T-cell (primary cell): ENCODE measurements around the gene SYT2. TPM values are rescaled to one million over a fixed set of nuclear protein-coding genes. Genes with fewer than 3 reads are reported as not detected.
"Not testable (repeated sequence)": the region's sequence is repeated elsewhere in the genome, so short reads cannot be mapped to it uniquely, and the experiment has no call there.

Experiments used
- ATAC-seq, 4 experiments: fragments of 200-7000 bp in 3 of 4; fragments of 150-1000 bp in 1 of 4; cut with Tn5 transposase; replicated peaks in 1 of 4; 1 replicate in 3 of 4; 2 replicates in 1 of 4; pipeline ENCODE4 v1.10.0; 2021; ENCODE audit warnings: moderate library complexity in 3 of 4, mild to moderate bottlenecking in 2 of 4, moderate number of reproducible peaks in 1 of 4
- CTCF ChIA-PET, 2 donors: fragments of 300-600 bp; sonication (Branson Sonifier 250); formaldehyde crosslinking; loops; one replicate each; lab custom pipeline; 2022; ENCODE audit warnings: antibody characterized with exemption in 2 of 2; lab: Charles Lee
- POLR2A ChIA-PET, 2 donors: fragments of 300-600 bp; sonication (Branson Sonifier 250); formaldehyde crosslinking; loops; one replicate each; lab custom pipeline; 2022; ENCODE audit warnings: antibody characterized with exemption in 2 of 2; lab: Charles Lee
- DNase-seq, 35 experiments: peaks; one replicate each; pipeline versions ENCODE4 v3.0.0 to v3.0.0-alpha.2; 2013 to 2023
- H3K27ac ChIP-seq: one replicate; pipeline ENCODE4 v1.5.1; 2013; ENCODE audit warnings: low read length
- H3K27me3 ChIP-seq, 2 experiments: replicated peaks in 1 of 2; 1 replicate in 1 of 2; 2 replicates in 1 of 2; pipeline versions ENCODE4 v1.6.1 to v1.7.0; 2013; ENCODE audit warnings: low read length in 1 of 2, mixed read lengths in 1 of 2; ENCODE audit not compliant: control insufficient read depth in 2 of 2, insufficient read depth in 2 of 2; ENCODE audit errors: extremely low read depth in 1 of 2
- H3K36me3 ChIP-seq, 2 donors: 1 replicate in 1 of 2; 2 replicates in 1 of 2; pipeline versions ENCODE4 v1.6.1 to v1.7.0; 2013; ENCODE audit warnings: low read length in 1 of 2; ENCODE audit not compliant: control insufficient read depth in 2 of 2, insufficient read depth in 1 of 2; ENCODE audit errors: extremely low read depth in 1 of 2
- H3K4me1 ChIP-seq, 2 experiments: 1 replicate in 1 of 2; 2 replicates in 1 of 2; pipeline versions ENCODE4 v1.6.1 to v1.7.0; 2013; ENCODE audit warnings: low read length in 2 of 2, mixed read lengths in 1 of 2; ENCODE audit not compliant: insufficient read depth in 2 of 2, control insufficient read depth in 1 of 2; ENCODE audit errors: extremely low read depth in 1 of 2
- H3K4me3 ChIP-seq, 2 donors: 1 replicate in 1 of 2; 2 replicates in 1 of 2; pipeline versions ENCODE4 v1.5.1 to v1.7.0; 2013; ENCODE audit warnings: mild to moderate bottlenecking in 2 of 2, low read length in 1 of 2, moderate library complexity in 1 of 2; ENCODE audit not compliant: control insufficient read depth in 1 of 2; ENCODE audit errors: extremely low read depth in 1 of 2
- H3K9me3 ChIP-seq: 2 replicates; pipeline ENCODE4 v1.7.0; 2013
- H3K27ac Mint-ChIP-seq, 2 donors: one replicate each; pipeline ENCODE4 v1.8.0; 2020 to 2021; ENCODE audit warnings: mild to moderate bottlenecking in 2 of 2, mixed read lengths in 2 of 2
- H3K27me3 Mint-ChIP-seq, 2 donors: one replicate each; pipeline ENCODE4 v1.8.0; 2021 to 2022; ENCODE audit warnings: mixed read lengths in 2 of 2
- H3K36me3 Mint-ChIP-seq: one replicate; pipeline ENCODE4 v1.8.0; 2021; ENCODE audit warnings: mixed read lengths
- H3K4me1 Mint-ChIP-seq, 3 donors: one replicate each; pipeline ENCODE4 v1.8.0; 2020 to 2022; ENCODE audit warnings: mixed read lengths in 3 of 3, mild to moderate bottlenecking in 1 of 3
- H3K4me3 Mint-ChIP-seq, 3 donors: one replicate each; pipeline ENCODE4 v1.8.0; 2020 to 2022; ENCODE audit warnings: mild to moderate bottlenecking in 3 of 3, mixed read lengths in 3 of 3, moderate library complexity in 3 of 3
- H3K9me3 Mint-ChIP-seq, 3 donors: one replicate each; pipeline ENCODE4 v1.8.0; 2020 to 2022; ENCODE audit warnings: mixed read lengths in 3 of 3
- WGBS: methylation state at CpG from one replicate; pipeline ENCODE4 v1.1.5; 2013; ENCODE audit warnings: missing lambda C conversion rate; ENCODE audit not compliant: insufficient coverage; 5-methylcytosine and 5-hydroxymethylcytosine counted together
- total RNA-seq, 35 experiments: library from RNA in 6 of 35; stranded (reverse) in 6 of 35; fragments of 120-200 nt in 1 of 35; gene quantifications; one replicate each; pipeline versions ENCODE4 v1.2.1 to v1.2.4 and lab custom pipeline; 2013 to 2026

Gene SYT2
- total RNA-seq, 5 donors from 2014 or later (not counting 1 experiment from before 2014, with no cell fraction given), result 0.03 to 0.07 (median 0.06) TPM; not detected in 2

DNA sequence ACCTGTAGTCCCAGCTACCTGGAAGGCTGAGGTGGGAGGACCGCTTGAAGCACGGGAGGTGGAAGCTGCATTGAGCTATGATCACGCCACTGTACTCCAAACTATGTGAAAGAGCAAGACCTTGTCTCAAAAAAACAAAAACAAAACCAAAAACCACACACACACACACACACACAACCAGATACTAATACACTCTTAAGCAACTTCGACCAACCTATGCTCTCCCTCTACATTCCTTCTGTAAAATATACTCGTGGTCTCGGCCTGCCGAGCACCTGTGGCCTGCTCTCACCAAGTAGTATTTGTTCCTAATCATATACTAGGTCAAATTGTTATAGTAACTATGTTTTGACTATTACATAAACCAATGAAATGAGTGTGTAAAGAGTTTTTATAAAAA is 13.5 kb upstream of the SYT2 start:
- no peaks in the 10 kb centered on the region for H3K27me3 ChIP-seq
- no peak overlapping the region for H3K4me3 Mint-ChIP-seq
- H3K9me3 ChIP-seq, result no peaks in the 10 kb centered on the region
- DNase-seq (no peak), ATAC-seq (no peak)
- CTCF ChIA-PET, result interaction anchor here in 1 of 2 donors (0.9 kb wide), 1 partner anchor 382 kb away, joined by 3 read pairs; the partner anchor contains the start of gene UBE2T
- 94% methylated on average over 3 of the region's 7 CpGs for WGBS
- no peak overlapping the region for H3K27ac ChIP-seq
- H3K27me3 Mint-ChIP-seq, result no peaks in the 10 kb centered on the region
- H3K36me3 ChIP-seq, result peaks cover 0 to 13% of the 10 kb centered on the region in 2 donors
- H3K9me3 Mint-ChIP-seq, result no peaks in the 10 kb centered on the region
- POLR2A ChIA-PET, result no interaction called here
- peaks cover 0 to 5% of the 10 kb centered on the region in 2 experiments for H3K4me1 ChIP-seq
- no peak overlapping the region for H3K4me3 ChIP-seq
- peaks cover 0 to 2% (median 2%) of the 10 kb centered on the region in 3 donors for H3K4me1 Mint-ChIP-seq
- H3K36me3 Mint-ChIP-seq, result peaks cover 19% of the 10 kb centered on the region
- H3K27ac Mint-ChIP-seq, result no peak overlapping the region

DNA sequence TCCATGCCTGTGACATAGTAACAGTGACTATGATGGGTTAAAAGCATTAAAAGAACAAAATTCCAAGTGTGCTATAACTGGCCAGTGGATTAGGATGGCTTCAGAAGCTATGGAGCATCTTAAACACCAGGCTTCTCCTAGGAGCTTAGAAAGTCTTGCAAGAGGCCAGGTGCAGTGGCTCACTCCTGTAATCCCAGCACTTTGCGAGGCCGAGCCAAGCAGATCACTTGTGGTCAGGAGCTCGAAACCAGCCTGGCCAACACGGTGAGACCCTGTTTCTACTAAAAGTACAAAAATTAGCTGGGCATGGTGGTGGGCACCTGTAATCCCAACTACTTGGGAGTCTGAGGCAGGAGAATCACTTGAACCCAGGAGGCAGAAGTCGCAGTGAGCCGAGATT is 12.8 kb upstream of the SYT2 start:
- H3K4me3 Mint-ChIP-seq, H3K27ac ChIP-seq, H3K27me3 Mint-ChIP-seq, ATAC-seq, H3K27me3 ChIP-seq, H3K9me3 ChIP-seq, H3K4me3 ChIP-seq, POLR2A ChIA-PET, H3K4me1 ChIP-seq, H3K36me3 ChIP-seq, H3K27ac Mint-ChIP-seq, H3K4me1 Mint-ChIP-seq, DNase-seq, H3K9me3 Mint-ChIP-seq: not testable (repeated sequence)
- CTCF ChIA-PET, result interaction anchor here in 1 of 2 donors (0.9 kb wide), 1 partner anchor 381 kb away, joined by 3 read pairs; the partner anchor contains the start of gene UBE2T
- 85% methylated on average over 6 of the region's 6 CpGs for WGBS
- H3K36me3 Mint-ChIP-seq, result peaks cover 12% of the 10 kb centered on the region

- Mint-ChIP-seq H3K4me1 (peaks cover 0 to 2% (median 2%) of the 10 kb centered on the region in 3 donors), H3K36me3 (no peaks in the 10 kb centered on the region), H3K27me3 (peaks cover 17 to 19% of the 10 kb centered on the region in 2 donors), H3K4me3 (no peak overlapping the region), H3K27ac (no peak overlapping the region), H3K9me3 (no peaks in the 10 kb centered on the region)
- CTCF ChIA-PET, result interaction anchor here (0.6 to 1.0 kb wide), 5 partner anchors 9 to 526 kb away, joined by 3 to 4 read pairs (median 3); no protein-coding TSS in a partner anchor
- Histone ChIP-seq H3K27me3 (peaks cover 4 to 17% of the 10 kb centered on the region in 2 experiments), H3K4me1 (peaks cover 0 to 5% of the 10 kb centered on the region in 2 experiments), H3K9me3 (no peaks in the 10 kb centered on the region), H3K36me3 (no peaks in the 10 kb centered on the region), H3K27ac (no peak overlapping the region), H3K4me3 (no peak overlapping the region)
- POLR2A ChIA-PET, result no interaction called here
- WGBS, result no CpG with 5 or more reads among the region's 2 CpGs
- no peak for ATAC-seq
- no peak for DNase-seq
These were observed 6.4 kb upstream of the SYT2 start for GRCh38 chr1:202716654-202717053.

DNA sequence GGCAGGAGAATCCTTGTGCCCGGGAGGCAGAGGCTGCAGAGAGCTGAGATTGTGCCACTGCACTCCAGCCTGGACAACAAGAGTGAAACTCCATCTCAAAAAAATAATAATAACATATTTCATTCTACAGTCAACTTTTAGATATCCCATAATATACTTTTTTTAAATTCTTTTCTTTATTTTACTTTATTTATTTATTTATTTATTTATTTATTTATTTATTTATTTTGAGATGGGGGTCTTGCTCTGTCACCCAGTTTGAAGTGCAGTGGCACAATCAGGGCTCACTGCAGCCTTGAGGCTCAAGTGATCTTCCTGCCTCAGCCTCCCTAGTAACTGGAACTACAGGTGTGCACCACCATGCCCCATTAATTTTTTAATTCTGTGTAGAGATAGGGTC is 3.9 kb upstream of the SYT2 start:
- WGBS, result no CpG with 5 or more reads among the region's 1 CpG
- not testable (repeated sequence) for H3K27ac ChIP-seq, H3K36me3 Mint-ChIP-seq, H3K4me1 Mint-ChIP-seq, ATAC-seq, H3K4me3 Mint-ChIP-seq, H3K4me3 ChIP-seq, H3K27ac Mint-ChIP-seq, DNase-seq, H3K36me3 ChIP-seq, H3K9me3 ChIP-seq, H3K9me3 Mint-ChIP-seq
- Histone ChIP-seq H3K27me3 (peaks cover 7 to 40% of the 10 kb centered on the region in 2 experiments), H3K4me1 (peaks cover 0 to 12% of the 10 kb centered on the region in 2 experiments)
- CTCF ChIA-PET, result interaction anchor here (0.6 to 0.8 kb wide), 2 partner anchors 254 to 296 kb away, joined by 3 read pairs; no protein-coding TSS in a partner anchor
- POLR2A ChIA-PET, result interaction anchor here in 1 of 2 donors (0.6 kb wide), 1 partner anchor 15 kb away, joined by 6 read pairs; no protein-coding TSS in a partner anchor
- peaks cover 30 to 35% of the 10 kb centered on the region in 2 donors for H3K27me3 Mint-ChIP-seq

- no peaks in the 10 kb centered on the region for H3K36me3 Mint-ChIP-seq
- peaks cover 7 to 49% of the 10 kb centered on the region in 2 experiments for H3K27me3 ChIP-seq
- H3K36me3 ChIP-seq, result no peaks in the 10 kb centered on the region
- peaks cover 36 to 43% of the 10 kb centered on the region in 2 donors for H3K27me3 Mint-ChIP-seq
- peaks cover 0 to 12% of the 10 kb centered on the region in 2 experiments for H3K4me1 ChIP-seq
- H3K9me3 ChIP-seq, result no peaks in the 10 kb centered on the region
- H3K27ac Mint-ChIP-seq, result no peak overlapping the region
- ATAC-seq (no peak), DNase-seq (no peak)
- H3K9me3 Mint-ChIP-seq, result no peaks in the 10 kb centered on the region
- ChIA-PET POLR2A (no interaction called here), CTCF (interaction anchor here in 1 of 2 donors (1.1 kb wide), 1 partner anchor 249 kb away, joined by 3 read pairs; no protein-coding TSS in a partner anchor)
- H3K4me1 Mint-ChIP-seq, result peaks cover 4 to 8% (median 5%) of the 10 kb centered on the region in 3 donors
- no peak overlapping the region for H3K4me3 Mint-ChIP-seq
- H3K4me3 ChIP-seq, result no peak overlapping the region
- no peak overlapping the region for H3K27ac ChIP-seq
- no CpG with 5 or more reads among the region's 4 CpGs for WGBS
These were observed 2.9 kb upstream of the SYT2 start for GRCh38 chr1:202713110-202713509.

DNA sequence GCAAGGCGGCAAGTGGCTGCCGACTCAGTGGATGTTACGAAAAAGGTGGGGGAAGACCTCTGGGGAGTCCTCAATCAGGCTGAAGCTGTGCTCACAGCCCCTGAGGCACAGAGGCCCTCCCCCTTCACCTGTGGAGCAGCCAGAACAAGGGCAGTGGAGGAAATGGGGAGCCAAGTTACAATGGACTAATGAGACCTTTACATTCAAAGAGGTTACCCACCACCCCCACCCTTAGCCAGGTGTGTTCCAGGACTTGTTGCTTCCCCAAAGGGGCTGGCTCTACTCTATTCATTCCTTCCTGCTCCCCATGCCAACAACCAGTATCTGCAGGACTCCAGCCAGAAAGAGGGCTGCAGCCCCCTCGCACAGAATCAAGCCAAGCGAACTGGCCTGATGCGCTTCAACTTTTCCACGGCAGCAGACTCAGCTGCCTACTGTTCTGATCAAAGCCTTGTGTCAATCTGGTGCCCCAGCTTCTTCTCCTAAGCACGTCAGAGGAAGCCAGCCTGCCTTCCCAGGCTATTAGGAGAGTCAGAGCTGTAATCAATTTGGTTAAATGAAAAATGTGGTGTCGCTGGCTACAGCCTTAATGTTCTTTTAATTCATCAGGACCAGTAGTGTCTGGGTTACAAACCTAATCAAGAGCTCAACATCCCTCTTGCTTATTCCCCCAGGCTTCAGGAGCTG is 1.8 kb upstream of the SYT2 start:
- CTCF ChIA-PET, result no interaction called here
- H3K4me1 Mint-ChIP-seq, result peaks cover 4 to 8% (median 5%) of the 10 kb centered on the region in 3 donors
- Histone ChIP-seq H3K27ac (no peak overlapping the region), H3K4me3 (no peak overlapping the region), H3K36me3 (no peaks in the 10 kb centered on the region), H3K27me3 (peaks cover 8 to 53% of the 10 kb centered on the region in 2 experiments), H3K4me1 (peaks cover 0 to 12% of the 10 kb centered on the region in 2 experiments), H3K9me3 (no peaks in the 10 kb centered on the region)
- POLR2A ChIA-PET, result no interaction called here
- H3K4me3 Mint-ChIP-seq, result no peak overlapping the region
- H3K27me3 Mint-ChIP-seq, result peaks cover 44 to 51% of the 10 kb centered on the region in 2 donors
- H3K9me3 Mint-ChIP-seq, result no peaks in the 10 kb centered on the region
- 70% methylated on average over 5 of the region's 9 CpGs for WGBS
- ATAC-seq, result no peak
- H3K36me3 Mint-ChIP-seq, result no peaks in the 10 kb centered on the region
- H3K27ac Mint-ChIP-seq, result no peak overlapping the region
- no peak for DNase-seq
